HG02763 (cell line): ENCODE measurements around the gene TRPM8.
"Not testable (repeated sequence)": the region's sequence is repeated elsewhere in the genome, so short reads cannot be mapped to it uniquely, and the experiment has no call there.

Source experiments
- ATAC-seq: cut with Tn5 transposase; IDR thresholded peaks from one replicate; pipeline ENCODE4 v1.9.1; 2021; ENCODE audit warnings: mild to moderate bottlenecking, moderate library complexity; ENCODE audit not compliant: unreplicated experiment

TRPM8 gene

GRCh38 chr2:233917116-233917515 is at the start of gene TRPM8:
Gene TRPM8 (plus strand): TSS chr2:233917373. CDS start chr2:233926538, 9,165 bp downstream.
- no peak for ATAC-seq

- peak; percentile 50 for ATAC-seq
Observed at GRCh38 chr2:233867993-233868532, 49.1 kb upstream of the TRPM8 start, which contains the start of gene MSL3B. Gene MSL3B (minus strand): TSS chr2:233868386.

GRCh38 chr2:233871432-233871831 is 45.7 kb upstream of the TRPM8 start:
- no peak for ATAC-seq

GRCh38 chr2:233872125-233872524 is 45.0 kb upstream of the TRPM8 start:
- not testable (repeated sequence) for ATAC-seq

GRCh38 chr2:233882353-233882752 is 34.8 kb upstream of the TRPM8 start:
- no peak for ATAC-seq

- no peak for ATAC-seq
Observed at GRCh38 chr2:233892793-233893192, 24.4 kb upstream of the TRPM8 start.

- not testable (repeated sequence) for ATAC-seq
Observed at GRCh38 chr2:233896253-233896652, 20.9 kb upstream of the TRPM8 start.

- ATAC-seq: no peak
Observed at GRCh38 chr2:233901367-233901766, 15.8 kb upstream of the TRPM8 start.

GRCh38 chr2:233901884-233902283 is 15.3 kb upstream of the TRPM8 start:
- ATAC-seq: no peak

GRCh38 chr2:233905945-233906344 is 11.2 kb upstream of the TRPM8 start:
- no peak for ATAC-seq

- no peak for ATAC-seq
Observed at GRCh38 chr2:233907627-233908026, 9.5 kb upstream of the TRPM8 start.

GRCh38 chr2:233912691-233913423 is 4.3 kb upstream of the TRPM8 start:
- no peak for ATAC-seq

GRCh38 chr2:233915128-233915527 is 2.0 kb upstream of the TRPM8 start:
- no peak for ATAC-seq

- ATAC-seq: no peak
Observed at GRCh38 chr2:233919319-233919718, 2.1 kb downstream of the TRPM8 start.

GRCh38 chr2:233919938-233920337 is 2.8 kb downstream of the TRPM8 start:
- no peak for ATAC-seq

GRCh38 chr2:233922471-233922870 is 5.3 kb downstream of the TRPM8 start:
- no peak for ATAC-seq

- ATAC-seq: no peak
Observed at GRCh38 chr2:233925402-233925801, 8.2 kb downstream of the TRPM8 start.

- ATAC-seq: no peak
Observed at GRCh38 chr2:233926806-233927205, 9.6 kb downstream of the TRPM8 start.

- ATAC-seq: no peak
Observed at GRCh38 chr2:233928594-233929351, 11.6 kb downstream of the TRPM8 start.

GRCh38 chr2:233929352-233930022 is 12.3 kb downstream of the TRPM8 start:
- no peak for ATAC-seq

GRCh38 chr2:233934524-233934923 is 17.4 kb downstream of the TRPM8 start:
- no peak for ATAC-seq
